Erythroblast (primary cell): Measurements from ENCODE around the gene TIMP3.

ENCODE experiments used
- GATA1 ChIP-seq: IDR thresholded peaks from 2 replicates; pipeline ENCODE4 v1.6.1; 2011; ENCODE audit warnings: low read depth, mild to moderate bottlenecking, control low read depth, low read length, moderate library complexity
- POLR2A ChIP-seq: IDR thresholded peaks from 2 replicates; pipeline ENCODE4 v1.6.1; 2011; ENCODE audit warnings: mild to moderate bottlenecking, low read length

- TF ChIP-seq POLR2A: no peak
- TF ChIP-seq GATA1: no peak
These were observed 41.1 kb upstream of the TIMP3 start for GRCh38 chr22:32760396-32760795.
